ENCODE data around the gene SPATA6.
"Not testable (repeated sequence)": the region's sequence is repeated elsewhere in the genome, so short reads cannot be mapped to it uniquely, and the experiment has no call there.

The SPATA6 gene

DNA sequence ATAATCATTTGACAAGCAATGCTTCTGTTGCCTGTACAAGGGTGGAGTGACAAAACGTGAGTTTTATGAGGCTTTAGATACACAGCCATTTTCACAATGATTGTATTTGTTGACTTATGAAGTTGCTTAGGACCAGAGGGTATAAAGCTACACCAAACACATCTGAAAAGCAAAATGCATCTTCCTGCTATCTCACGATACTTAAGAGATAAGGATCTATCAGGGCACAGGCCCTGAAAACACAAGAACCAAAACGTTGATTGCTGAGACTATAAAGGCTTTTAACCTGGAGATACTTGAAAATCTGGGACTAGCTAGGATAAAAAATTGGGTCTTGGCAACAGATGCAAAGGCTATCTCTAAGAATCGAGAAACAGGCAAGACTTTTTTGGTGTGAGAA is 133.7 kb downstream of the SPATA6 start:
- peak; percentile 57 for DNase-seq

DNA sequence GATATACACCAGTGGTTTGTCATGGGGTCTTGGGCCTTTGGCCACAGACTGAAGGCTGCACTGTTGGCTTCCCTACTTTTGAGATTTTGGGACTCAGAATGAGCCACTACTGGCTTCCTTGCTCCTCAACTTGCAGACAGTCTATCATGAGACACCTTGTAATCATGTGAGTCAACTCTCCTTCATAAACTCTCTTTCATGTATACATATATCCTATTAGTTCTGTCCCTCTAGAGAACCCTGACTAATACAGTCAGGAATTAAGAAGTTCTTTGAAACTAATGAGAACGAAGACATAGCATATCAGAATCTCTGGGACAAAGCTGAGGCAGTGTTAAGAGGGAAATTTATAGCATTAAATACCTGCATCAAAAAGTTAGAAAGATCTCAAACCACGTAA is 138.7 kb downstream of the SPATA6 start:
- no peak for DNase-seq

DNA sequence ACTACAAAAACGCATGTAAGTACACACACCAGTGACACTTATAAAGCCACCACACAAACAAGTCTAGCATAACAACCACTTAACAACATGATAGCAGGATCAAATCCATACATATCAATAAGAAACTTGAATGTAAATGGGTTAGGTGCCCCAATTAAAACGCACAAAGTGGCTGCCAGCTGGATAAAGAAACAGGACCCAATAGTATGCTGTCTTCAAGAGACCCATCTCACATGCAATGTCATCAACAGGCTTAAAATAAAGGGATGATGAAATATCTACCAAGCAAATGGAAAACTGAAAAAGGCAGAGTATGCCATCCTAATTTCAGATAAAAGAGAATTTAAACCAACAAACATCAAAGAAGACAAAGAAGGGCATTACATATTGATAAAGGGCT is 139.9 kb downstream of the SPATA6 start:
- no peak for DNase-seq

DNA sequence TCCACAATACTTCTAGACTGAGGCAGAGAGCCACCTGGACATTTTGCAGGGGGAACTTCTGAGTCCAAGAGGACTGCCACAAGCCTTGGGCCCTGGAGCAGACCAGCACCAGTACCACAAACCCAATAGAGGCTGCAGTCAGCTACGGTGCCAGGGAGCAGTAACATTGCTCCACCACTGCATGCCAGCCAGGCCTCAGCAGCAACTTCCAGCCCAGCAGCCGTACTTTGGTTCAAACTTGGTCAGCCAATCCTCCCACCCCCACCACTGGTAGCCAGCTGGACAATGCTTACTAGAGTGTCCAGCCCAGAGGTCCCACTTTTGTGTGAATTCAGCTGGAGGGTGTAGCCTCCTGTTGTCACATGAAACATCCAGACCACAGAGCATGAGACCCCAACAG is 142.1 kb downstream of the SPATA6 start:
- DNase-seq: no peak

DNA sequence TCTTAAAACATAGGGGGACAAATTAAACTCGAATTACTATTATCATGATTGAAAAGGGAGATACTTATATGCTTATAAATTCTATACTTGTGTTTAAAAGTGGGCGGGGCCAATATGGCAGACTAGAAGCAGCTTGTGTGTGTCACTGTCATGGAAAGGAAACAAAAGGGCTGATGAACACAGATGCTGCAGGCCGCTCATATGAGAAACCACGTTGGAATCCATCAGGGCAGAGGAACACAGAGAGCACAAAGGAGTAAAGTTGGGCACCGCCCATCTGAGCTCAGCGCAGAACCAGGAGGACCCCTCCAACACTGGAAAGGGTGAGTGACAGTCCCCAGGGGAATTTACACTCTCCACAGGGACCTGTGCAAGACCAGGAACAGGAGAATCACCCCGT is 142.5 kb downstream of the SPATA6 start:
- no peak for DNase-seq

DNA sequence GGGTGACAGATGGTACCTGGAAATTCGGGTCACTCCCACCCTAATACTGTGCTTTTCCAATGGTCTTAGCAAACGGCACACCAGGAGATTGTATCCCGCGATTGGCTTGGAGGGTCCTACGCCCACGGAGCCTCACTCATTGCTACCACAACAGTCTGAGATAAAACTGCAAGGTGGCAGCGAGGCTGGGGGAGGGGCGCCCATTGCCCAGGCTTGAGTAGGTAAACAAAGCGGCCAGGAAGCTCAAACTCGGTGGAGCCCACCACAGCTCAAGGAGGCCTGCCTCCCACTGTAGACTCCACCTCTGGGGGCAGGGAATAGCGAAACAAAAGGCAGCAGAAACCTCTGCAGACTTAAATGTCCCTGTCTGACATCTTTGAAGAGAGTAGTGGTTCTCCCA is 160.2 kb downstream of the SPATA6 start:
- not testable (repeated sequence) for DNase-seq

DNA sequence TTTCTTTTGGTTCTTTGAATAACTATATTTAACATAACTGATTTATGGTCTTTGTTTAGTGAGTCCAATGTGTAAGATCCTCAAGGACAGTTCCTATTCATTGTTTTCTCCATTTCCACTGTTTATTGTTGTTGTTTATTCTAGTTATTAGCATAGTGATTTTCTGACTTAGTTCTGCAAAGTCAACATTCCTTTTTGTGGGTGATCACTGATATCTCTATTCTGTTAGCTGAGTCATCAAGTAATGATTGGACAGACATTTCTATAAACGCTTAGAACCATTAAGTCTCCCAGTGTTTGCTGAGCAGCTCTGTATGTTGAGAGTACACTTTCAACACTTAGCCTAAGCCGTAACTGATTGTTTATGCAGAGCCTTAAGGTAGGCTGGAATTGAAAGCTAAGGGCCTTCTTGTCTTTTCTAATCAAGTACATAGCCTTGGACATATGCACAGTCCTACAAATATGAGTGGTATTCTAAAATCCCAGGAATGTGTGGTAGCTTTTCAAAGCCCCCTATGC is 162.4 kb downstream of the SPATA6 start:
- DNase-seq: no peak

DNA sequence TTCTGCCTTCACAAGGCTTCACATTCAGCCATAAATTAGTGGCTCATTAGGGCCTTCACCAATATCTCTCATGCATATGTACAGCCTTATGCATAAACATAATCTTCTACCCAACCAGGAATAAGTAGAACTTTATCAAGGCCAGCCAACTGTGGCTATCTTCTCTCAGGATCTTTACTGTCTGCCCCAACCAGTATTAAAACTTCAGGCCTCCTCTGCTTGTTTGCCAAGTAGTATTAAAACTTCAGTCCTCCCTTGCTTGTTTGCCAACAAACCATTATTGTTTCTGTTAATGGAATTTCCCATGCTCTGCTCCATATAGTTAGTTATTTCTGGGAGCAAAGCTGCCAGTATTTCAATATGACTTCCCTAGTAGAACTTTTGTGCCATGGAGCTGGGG is 169.4 kb downstream of the SPATA6 start:
- DNase-seq: no peak

DNA sequence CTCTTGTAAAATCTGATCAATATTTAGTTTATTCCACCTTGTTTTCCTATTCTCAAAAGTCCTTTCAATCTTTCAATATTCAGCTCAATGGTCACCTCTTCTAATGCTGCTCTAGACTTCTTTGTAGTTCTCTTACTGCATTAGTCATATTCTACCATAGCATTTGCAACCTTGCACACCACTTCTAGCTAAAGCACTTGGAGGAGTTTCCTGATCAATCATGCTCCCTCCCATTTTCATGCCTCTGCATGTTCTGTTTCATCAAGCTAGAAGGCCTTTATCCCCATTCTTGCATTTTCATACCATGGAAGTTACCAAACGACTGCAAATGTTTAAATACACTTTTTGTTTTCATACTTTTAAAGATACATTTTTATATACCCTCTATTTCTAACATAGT is 177.3 kb downstream of the SPATA6 start:
- no peak for DNase-seq

DNA sequence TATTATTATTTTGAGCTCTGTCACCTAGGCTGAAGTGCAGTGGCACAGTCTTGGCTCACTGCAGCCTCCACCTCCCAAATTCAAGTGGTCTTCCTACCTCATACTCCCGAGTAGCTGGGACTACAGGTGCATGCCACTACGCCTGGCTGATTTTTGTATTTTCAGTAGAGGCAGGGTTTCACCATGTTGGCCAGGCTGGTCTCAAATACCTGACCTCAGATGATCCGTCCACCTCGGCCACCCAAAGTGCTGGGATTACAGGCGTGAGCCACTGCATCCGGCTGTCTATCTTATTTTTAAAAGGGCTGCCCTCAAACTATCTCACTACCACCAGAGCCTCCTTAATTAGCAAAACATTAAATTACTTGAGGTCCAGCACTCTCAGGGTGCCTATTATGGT is 177.9 kb downstream of the SPATA6 start:
- not testable (repeated sequence) for DNase-seq

DNA sequence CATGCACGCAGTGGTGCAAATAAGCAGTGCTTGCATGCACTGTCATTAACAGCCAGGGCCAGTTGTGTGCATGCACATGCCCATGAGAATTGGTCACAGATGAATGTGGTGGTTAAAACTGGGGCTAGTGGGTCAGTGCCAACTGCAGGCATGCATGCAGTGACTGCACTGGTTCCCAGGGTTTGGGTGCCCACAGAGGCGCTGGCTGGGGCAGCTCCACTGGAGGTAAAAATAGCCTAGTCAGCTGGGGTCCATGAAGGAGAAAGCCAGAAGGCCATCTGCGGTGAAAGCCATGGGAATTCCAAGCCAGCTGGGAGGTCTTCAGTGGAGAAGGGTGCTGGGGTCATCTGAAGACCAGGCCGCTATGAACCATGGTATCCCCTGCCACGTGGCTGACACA is 179.3 kb downstream of the SPATA6 start:
- no peak for DNase-seq

DNA sequence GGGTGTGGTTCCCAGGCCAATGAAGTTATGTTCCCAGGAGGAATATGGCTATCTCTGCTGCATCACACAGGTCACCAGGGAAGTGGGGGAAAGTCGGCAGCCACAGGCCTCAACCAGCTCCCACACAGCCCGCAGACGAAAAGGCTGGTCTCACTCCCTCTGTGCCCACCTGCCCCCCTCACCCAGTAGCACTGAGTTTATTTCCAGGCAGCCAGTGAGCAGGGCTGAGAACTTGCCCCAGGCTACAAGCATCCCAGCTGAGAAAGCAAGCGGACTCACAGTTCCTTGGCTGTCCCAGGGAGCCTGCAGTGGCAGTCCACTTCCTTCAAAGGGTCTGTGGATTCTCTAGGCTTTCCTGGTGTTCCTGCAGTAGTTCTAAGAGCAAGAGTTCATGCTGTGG is 180.6 kb downstream of the SPATA6 start:
- no peak for DNase-seq

DNA sequence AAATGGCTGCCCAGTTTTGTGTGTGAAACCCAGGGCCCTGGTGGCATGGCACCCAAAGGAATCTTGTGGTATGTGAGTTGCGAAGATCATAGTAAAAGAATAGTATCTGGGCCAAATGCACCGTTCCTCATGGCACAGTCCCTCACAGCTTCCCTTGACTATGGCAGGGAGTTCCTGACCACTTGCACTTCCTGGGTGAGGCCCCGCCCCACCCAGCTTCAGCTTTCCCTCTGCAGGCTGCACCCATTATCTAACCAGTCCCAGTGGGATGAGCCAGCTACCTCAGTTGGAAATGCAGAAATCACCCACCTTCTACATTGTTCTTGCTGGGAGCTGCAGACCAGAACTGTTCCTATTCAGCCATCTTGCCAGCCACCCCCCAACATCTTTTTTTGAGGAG is 186.5 kb downstream of the SPATA6 start:
- DNase-seq: no peak

DNA sequence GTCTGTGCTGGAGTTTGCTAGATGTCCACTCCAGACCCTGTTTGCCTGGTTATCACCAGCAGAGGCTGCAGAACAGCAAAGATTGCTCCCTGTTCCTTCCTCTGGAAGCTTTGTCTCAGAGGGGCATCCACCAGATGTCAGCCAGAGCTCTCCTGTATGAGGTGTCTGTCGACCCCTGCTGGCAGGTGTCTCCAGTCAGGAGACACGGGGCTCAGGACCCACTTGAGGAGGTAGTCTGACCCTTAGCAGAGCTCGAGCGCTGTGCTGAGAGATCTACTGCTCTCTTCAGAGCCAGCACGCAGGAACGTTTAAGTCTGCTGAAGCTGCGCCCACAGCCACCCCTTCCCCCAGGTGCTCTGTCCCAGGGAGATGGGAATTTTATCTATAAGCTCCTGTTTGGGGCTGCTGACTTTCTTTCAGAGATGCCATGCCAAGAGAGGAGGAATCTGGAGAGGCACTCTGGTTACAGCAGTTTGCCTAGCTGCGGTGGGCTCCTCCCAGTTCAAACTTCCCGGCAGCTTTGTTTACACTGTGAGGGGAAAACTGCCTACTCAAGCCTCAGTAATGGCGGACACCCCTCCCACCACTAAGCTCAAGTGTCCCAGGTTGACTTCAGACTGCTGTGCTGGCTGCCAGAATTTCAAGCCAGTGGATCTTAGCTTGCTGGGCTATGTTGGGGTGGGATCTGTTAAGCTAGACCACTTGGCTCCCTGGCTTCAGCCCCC is 187.1 kb downstream of the SPATA6 start:
- DNase-seq: peak; percentile 21

DNA sequence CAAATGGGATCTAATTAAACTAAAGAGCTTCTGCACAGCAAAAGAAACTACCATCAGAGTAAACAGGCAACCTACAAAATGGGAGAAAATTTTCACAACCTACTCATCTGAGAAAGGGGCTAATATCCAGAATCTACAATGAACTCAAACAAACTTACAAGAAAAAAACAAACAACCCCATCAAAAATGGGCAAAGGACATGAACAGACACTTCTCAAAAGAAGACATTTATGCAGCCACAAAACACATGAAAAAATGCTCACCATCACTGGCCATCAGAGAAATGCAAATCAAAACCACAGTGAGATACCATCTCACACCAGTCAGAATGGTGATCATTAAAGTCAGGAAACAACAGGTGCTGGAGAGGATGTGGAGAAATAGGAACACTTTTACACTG is 189.7 kb downstream of the SPATA6 start:
- DNase-seq: not testable (repeated sequence)

DNA sequence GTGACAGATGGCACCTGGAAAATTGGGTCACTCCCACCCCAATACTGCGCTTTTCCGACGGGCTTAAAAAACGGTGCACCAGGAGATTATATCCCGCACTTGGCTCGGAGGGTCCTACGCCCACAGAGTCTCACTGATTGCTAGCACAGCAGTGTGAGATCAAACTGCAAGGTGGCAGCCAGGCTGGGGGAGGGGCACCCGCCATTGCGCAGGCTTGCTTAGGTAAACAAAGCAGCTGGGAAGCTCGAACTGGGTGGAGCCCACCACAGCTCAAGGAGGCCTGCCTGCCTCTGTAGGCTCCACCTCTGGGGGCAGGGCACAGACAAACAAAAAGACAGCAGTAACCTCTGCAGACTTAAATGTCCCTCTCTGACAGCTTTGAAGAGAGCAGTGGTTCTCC is 194.6 kb downstream of the SPATA6 start:
- DNase-seq: not testable (repeated sequence)

DNA sequence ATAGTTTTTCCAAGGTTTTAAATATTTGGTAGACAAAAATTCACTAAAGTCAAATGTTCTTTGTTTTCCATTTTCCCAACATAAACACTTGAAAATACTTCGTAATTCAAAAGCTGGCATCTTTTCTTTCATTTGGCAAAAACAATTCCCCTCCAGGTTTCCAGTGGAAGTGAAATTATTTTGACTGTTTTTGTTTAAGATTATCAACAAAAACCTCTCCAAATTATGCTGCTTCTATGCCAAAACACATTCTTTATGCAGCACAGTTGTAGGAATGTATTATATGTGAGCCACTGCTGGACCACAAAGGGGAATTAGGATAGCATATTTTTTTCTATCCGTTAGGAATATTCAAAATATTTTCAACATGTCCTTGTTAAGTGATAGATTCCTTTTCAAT is 205.4 kb downstream of the SPATA6 start:
- DNase-seq: no peak

DNA sequence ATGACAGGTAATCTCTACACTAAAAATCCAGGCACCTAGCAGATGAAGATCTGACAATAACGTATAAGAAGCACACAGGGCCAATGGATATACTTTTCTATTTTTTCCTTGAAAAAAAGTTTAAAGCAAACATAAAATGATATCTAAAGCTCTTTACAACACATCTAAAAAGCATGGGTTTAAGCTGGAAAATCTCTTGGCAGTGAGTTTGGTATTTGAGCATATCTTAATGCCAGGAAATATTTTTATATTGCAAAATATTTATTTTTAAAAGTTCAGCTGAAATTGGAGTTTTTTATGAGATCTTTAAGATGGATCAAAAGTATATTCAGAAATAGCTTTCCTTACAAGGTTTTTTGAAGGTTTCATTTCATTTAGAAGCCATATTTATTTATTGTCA is 209.0 kb downstream of the SPATA6 start:
- DNase-seq: no peak

DNA sequence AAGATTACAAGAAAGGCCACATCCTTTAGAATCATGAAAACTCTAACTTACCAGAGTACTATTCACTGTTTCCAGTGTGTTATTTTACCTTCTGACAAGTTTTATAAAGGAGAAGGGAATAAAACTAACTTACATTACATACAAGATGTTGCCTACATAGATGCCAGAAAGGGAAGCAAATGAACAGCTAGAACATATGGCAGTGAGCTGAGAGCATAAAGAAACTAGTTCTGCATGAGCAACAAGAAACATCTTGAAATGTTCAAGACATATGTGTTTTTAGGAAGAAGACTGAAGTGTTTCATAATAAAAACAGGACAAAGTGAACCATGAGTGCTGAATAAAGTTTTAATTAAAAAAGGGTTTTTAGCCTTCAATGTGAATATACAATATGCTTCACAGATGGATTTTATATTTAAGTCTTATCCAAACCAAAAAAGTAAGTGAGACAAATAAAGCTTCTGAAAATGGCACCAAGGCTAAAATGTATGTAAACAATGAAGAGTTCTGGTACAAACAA is 210.1 kb downstream of the SPATA6 start:
- DNase-seq: no peak

DNA sequence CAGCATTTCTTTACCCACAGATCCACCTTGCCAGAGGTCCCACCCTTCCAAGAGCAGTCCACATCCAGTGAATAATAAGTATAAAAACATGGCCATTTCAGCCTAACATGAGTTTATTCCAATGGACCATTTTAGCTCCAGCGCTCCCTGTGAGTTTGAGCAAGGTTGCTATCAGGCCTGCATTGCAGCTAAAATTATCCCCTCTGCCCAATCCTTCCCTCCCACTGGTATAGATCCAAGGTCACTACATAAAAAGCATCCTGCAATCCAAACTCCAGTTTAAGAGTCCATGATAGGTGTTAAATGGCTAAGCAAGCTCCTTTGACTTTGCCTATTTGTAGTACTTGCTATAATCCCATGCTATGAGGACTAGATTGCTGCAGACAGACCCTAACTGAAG is 213.9 kb downstream of the SPATA6 start:
- DNase-seq: no peak

DNA sequence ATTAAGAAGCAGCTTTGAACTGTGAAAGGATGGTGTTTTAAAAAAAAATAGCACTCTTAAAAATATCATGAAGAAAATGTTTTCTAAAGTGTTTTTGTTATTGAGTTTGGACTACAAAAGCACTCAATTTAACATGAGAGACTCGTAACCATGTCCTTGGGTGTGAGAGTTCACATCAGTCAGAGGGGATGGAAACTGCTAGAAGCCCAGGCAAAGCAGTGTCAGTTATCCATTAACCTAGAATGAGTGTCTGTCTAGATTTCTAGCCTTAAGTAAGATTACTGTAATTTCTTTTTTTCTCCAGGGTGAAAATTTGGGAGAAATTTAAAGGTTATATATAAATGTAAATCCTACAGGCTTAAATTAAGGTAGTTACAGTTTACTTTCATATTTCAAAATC is 217.8 kb downstream of the SPATA6 start:
- DNase-seq: no peak

DNA sequence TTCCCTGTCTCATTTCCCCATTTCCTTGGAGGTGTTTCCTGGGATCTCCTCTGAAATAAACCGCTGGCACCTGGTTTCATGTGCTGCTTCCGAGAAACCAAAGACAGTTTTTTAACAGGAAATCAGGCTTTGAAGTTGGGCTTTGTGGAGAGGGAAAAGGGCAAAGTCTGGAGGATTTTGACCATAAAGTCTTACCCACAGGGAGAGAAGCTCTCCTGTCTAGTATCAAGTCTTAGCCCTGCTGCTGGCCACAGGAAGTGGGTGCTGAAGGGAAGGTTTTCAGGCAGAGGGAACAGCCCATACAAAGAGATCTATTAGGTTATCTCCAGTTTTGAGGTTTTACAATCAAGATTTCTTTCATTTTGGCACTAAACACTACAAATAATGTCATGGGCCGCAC is 220.2 kb downstream of the SPATA6 start:
- DNase-seq: no peak

DNA sequence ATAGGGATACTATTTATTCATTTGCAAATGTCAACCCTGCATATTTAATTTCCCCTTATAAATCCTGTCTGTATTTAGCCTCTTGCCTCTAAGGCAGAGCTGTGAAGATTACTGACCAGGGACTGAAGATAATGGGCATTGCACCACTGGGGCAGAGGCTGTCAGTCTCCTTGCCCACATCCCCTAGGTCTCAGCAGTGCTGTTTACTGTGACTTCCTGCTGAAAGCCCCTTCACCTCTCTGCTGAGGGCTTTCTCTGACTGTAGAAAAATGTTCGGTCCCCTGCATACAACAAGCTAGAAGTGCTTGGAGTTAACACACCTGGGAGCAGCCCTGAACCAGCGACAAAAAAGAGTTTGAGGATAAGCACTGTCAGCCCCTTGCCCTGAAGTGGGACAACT is 220.7 kb downstream of the SPATA6 start:
- no peak for DNase-seq

DNA sequence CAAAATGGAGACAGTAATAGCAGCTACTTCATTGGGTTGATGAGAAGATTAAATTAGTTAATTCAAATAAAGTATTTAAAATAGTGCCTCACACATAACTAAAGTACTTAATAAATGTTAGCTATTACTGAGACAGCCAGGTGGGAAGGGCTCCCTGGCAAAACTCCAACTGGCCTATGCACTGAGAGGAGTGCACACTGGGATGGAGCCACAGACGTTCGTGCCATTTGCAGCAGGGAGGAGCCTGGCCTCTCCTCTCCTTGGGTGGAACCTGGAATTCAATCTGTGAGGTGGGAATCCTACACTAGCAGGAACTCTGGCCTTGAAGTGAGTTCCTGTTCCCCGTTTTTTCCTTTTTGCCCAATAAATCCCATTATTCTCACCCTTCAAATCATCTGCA is 221.4 kb downstream of the SPATA6 start:
- DNase-seq: peak; percentile 17

DNA sequence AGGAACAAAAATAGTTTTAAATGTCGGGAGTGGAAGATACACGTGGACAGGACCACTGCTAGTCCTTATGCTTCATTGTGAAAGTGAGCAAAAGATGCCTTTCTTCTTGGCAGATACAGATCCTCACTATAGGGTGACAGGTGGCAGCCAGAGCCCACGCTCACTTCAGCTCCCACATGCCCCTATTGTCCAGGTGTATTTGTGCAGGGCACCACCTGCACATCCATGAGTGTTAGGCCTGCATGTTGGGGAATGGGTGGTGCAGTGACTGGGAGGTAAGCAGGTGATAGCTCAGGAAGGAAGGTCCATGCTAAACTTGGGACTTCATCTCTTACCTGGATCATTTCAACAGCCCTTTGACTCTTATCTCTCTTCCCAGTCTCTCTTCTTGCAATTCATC is 222.1 kb downstream of the SPATA6 start:
- no peak for DNase-seq

Measured in DMS79 (cell line).